Activated B cell treated with CpG ODN at 0.5 μM for 24 hours (primary cell): ENCODE measurements around the gene OPRM1. TPM values are rescaled to one million over a fixed set of nuclear protein-coding genes. Genes with fewer than 3 reads are reported as not detected.
"Not testable (repeated sequence)": the region's sequence is repeated elsewhere in the genome, so short reads cannot be mapped to it uniquely, and the experiment has no call there.

Experiments
- ATAC-seq: fragments of 200-7000 bp; cut with Tn5 transposase; one replicate; pipeline ENCODE4 v1.10.0; 2021; ENCODE audit warnings: low read depth, mild to moderate bottlenecking, moderate library complexity
- CTCF ChIA-PET: fragments of 350-600 bp; sonication (Branson Sonifier 250); formaldehyde crosslinking; loops from one replicate; lab custom pipeline; 2021; ENCODE audit warnings: antibody characterized with exemption; lab: Charles Lee
- POLR2A ChIA-PET: fragments of 350-600 bp; sonication (Branson Sonifier 250); formaldehyde crosslinking; loops from one replicate; lab custom pipeline; 2021; ENCODE audit warnings: antibody characterized with exemption; lab: Charles Lee
- DNase-seq: peaks from one replicate; pipeline ENCODE4 v3.0.0; 2022
- H3K27ac Mint-ChIP-seq: one replicate; pipeline ENCODE4 v1.8.0; 2020; ENCODE audit warnings: mixed read lengths
- H3K27me3 Mint-ChIP-seq: one replicate; pipeline ENCODE4 v1.8.0; 2021; ENCODE audit warnings: mixed read lengths
- H3K36me3 Mint-ChIP-seq: one replicate; pipeline ENCODE4 v1.8.0; 2021; ENCODE audit warnings: low read depth, mixed read lengths
- H3K4me1 Mint-ChIP-seq: one replicate; pipeline ENCODE4 v1.8.0; 2021; ENCODE audit warnings: mixed read lengths
- H3K4me3 Mint-ChIP-seq: one replicate; pipeline ENCODE4 v1.8.0; 2020; ENCODE audit warnings: mild to moderate bottlenecking, mixed read lengths
- H3K9me3 Mint-ChIP-seq: one replicate; pipeline ENCODE4 v1.8.0; 2020; ENCODE audit warnings: mixed read lengths
- intact Hi-C: fragments of 100-400 bp; cut with micrococcal nuclease; formaldehyde crosslinking; loops from one replicate; pipeline ENCODE4 v1.15.1; 2024
- total RNA-seq: library from RNA; stranded (reverse); gene quantifications from 2 replicates; pipeline ENCODE4 v1.2.3, GENCODE V29; 2022
- TF ChIP-seq, protein P1 (sequence below): fragments of 200-600 bp; IDR thresholded peaks from one replicate; pipeline ENCODE4 v1.8.0; 2022; ENCODE audit warnings: antibody characterized with exemption, mild to moderate bottlenecking

The OPRM1 gene
- total RNA-seq, 1 donor from 2014 or later: not detected

DNA sequence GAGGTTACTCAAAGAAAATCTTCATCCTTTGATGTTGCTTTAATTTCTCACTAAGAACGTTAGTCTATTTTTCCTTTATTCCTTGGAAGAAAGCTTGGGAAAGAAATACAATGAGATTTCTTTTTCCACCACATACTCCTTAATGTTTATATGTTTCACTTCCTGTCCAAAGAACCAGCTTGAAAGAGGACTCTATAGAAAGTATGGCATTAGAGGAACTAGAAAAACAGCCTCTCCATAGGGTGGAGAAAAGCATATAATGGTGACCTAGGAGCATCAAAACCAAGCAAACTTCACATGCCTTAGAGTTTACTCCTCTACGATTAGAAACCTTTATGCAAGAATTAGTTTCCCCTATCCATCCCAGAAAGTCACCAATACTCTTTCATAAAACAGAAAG lies 131.1 kb downstream of the OPRM1 start:
- Mint-ChIP-seq H3K9me3 (no peaks in the 10 kb centered on the region), H3K36me3 (no peaks in the 10 kb centered on the region), H3K4me3 (no peak overlapping the region), H3K4me1 (no peaks in the 10 kb centered on the region), H3K27me3 (no peaks in the 10 kb centered on the region), H3K27ac (no peak overlapping the region)
- no peak for ATAC-seq
- intact Hi-C loops: no loop called here
- CTCF ChIA-PET: no interaction called here
- TF ChIP-seq, protein P1, sequence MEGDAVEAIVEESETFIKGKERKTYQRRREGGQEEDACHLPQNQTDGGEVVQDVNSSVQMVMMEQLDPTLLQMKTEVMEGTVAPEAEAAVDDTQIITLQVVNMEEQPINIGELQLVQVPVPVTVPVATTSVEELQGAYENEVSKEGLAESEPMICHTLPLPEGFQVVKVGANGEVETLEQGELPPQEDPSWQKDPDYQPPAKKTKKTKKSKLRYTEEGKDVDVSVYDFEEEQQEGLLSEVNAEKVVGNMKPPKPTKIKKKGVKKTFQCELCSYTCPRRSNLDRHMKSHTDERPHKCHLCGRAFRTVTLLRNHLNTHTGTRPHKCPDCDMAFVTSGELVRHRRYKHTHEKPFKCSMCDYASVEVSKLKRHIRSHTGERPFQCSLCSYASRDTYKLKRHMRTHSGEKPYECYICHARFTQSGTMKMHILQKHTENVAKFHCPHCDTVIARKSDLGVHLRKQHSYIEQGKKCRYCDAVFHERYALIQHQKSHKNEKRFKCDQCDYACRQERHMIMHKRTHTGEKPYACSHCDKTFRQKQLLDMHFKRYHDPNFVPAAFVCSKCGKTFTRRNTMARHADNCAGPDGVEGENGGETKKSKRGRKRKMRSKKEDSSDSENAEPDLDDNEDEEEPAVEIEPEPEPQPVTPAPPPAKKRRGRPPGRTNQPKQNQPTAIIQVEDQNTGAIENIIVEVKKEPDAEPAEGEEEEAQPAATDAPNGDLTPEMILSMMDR: no peak
- no peak for DNase-seq
- POLR2A ChIA-PET: no interaction called here

DNA sequence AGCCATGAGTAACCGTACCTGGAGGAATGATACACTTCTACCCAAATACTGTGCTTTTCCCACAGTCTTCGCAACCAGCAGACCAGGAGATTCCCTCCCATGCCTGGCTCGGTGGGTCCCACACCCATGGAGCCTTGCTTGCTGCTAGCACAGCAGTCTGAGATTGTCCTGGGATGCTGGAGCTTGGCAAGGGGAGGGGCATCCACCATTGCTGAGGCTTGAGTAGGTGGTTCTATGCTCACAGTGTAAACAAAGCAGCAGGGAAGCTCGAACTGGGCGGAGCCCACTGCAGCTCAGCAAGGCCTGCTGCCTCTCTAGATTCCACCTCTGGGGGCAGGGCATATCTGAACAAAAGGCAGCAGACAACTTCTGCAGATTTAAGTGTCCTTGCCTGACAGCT lies 133.4 kb downstream of the OPRM1 start:
- H3K4me3 Mint-ChIP-seq, ATAC-seq, DNase-seq, intact Hi-C loops, H3K27ac Mint-ChIP-seq, CTCF ChIA-PET, H3K36me3 Mint-ChIP-seq, H3K4me1 Mint-ChIP-seq, H3K9me3 Mint-ChIP-seq, POLR2A ChIA-PET, H3K27me3 Mint-ChIP-seq: not testable (repeated sequence)

DNA sequence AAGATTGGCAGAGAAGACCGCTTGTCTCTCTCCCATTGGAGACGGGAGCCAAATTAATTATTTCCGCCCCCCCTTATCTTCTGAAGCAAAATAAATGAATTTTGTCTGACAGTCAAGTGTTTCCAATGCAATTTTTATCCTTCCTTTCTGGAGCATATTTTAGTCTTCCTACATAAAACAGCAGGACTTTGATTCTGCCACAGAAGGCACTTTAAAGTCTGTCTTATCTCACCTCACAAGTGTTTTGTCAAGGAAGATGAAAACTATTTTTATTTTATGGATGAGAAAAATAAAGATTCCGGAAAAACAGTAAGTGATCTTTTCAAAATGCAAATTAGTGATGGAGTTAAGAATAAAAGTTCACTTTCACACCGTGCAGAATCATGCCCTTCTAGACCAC lies 140.4 kb downstream of the OPRM1 start:
- TF ChIP-seq, protein P1: no peak
- CTCF ChIA-PET: no interaction called here
- no peaks in the 10 kb centered on the region for H3K27me3 Mint-ChIP-seq
- intact Hi-C loops: no loop called here
- POLR2A ChIA-PET: no interaction called here
- H3K9me3 Mint-ChIP-seq: no peaks in the 10 kb centered on the region
- H3K4me3 Mint-ChIP-seq: no peak overlapping the region
- no peaks in the 10 kb centered on the region for H3K4me1 Mint-ChIP-seq
- H3K27ac Mint-ChIP-seq: no peak overlapping the region
- H3K36me3 Mint-ChIP-seq: no peaks in the 10 kb centered on the region
- ATAC-seq (no peak), DNase-seq (no peak)

DNA sequence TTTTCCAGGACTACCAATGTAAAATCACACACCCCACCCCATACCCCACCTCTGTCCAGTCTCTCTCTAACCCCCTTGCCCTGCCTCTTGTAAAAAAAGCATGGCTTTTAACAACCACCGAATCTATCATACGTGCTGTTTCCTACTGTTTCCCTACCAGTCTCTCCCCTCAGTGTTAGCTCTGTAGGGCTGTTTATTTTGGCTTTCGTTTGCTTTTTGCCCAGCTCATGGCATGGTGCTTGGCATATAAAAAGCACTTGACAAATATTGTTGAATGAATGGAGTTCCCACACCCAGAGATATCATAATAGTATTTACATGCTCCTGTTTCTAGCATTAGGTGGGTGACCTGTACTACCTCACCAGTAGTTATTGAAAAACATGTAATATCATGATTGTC lies 148.2 kb downstream of the OPRM1 start:
- H3K27me3 Mint-ChIP-seq: no peaks in the 10 kb centered on the region

DNA sequence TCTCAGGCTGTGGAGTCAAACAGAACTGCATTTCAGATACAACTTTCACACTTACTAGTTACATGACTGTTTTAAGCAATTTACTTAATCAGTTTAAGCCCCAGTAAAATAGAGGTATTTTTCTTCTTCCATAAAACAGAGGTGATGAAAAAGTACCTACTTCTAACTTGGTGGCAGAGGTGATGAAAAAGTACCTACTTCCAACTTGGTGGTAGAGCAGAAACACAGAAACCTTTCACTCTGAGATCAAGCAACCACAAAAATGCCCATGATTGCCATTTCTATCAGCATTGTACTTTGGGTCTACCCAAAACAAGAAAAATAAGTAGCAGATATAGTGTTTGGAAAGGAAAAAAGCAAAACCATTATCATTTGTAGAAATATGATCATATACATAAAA lies 148.7 kb downstream of the OPRM1 start:
- DNase-seq: no peak
- Mint-ChIP-seq H3K4me1 (no peaks in the 10 kb centered on the region), H3K36me3 (no peaks in the 10 kb centered on the region), H3K27ac (no peak overlapping the region), H3K27me3 (no peaks in the 10 kb centered on the region), H3K9me3 (no peaks in the 10 kb centered on the region), H3K4me3 (no peak overlapping the region)
- TF ChIP-seq, protein P1: no peak
- ATAC-seq: no peak
- ChIA-PET CTCF (no interaction called here), POLR2A (no interaction called here)
- intact Hi-C loops: no loop called here

More for the DNA sequence above, 148.2 kb downstream of the OPRM1 start:
- TF ChIP-seq, protein P1: no peak
- DNase-seq: no peak
- Mint-ChIP-seq H3K4me3 (no peak overlapping the region), H3K9me3 (no peaks in the 10 kb centered on the region), H3K36me3 (no peaks in the 10 kb centered on the region), H3K27ac (no peak overlapping the region), H3K4me1 (no peaks in the 10 kb centered on the region)
- POLR2A ChIA-PET: no interaction called here
- intact Hi-C loops: no loop called here
- CTCF ChIA-PET: no interaction called here
- no peak for ATAC-seq

DNA sequence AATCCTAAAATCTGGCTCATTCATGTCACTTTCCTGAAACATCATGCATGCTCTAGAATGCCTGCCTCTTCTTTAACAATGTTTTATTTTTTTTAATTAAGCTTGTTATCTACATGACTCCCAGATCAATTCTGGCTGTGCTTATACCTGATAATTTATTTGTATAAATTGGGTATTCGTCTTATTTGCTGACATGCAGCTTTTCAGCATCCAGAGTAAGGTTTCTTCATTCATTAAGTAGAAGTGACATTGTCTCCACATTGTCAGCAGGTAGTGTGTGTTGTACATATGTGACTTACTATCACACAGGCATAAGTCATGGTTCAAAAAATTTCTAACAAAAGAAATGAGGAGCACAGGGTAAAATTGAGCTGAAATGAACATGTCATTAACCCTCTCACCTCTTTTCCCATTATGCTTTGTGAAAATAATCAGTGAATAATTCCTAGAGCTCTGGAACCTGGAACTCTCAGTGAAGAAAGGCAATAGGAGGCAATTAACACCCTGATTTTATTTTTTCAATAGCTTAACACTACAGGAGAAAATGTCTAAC lies 157.4 kb downstream of the OPRM1 start:
- intact Hi-C loops: no loop called here
- ChIA-PET CTCF (interaction anchor here (0.7 kb wide), 1 partner anchor 43 kb away, joined by 7 read pairs; no protein-coding TSS in a partner anchor), POLR2A (no interaction called here)
- TF ChIP-seq, protein P1: no peak
- H3K27ac Mint-ChIP-seq: no peak overlapping the region
- H3K4me1 Mint-ChIP-seq: no peaks in the 10 kb centered on the region
- H3K9me3 Mint-ChIP-seq: no peaks in the 10 kb centered on the region
- no peak for ATAC-seq
- DNase-seq: no peak
- no peaks in the 10 kb centered on the region for H3K27me3 Mint-ChIP-seq
- no peaks in the 10 kb centered on the region for H3K36me3 Mint-ChIP-seq
- no peak overlapping the region for H3K4me3 Mint-ChIP-seq
